Measurements from ENCODE around the gene RAB3C. TPM values are rescaled to one million over a fixed set of nuclear protein-coding genes. Genes with fewer than 3 reads are reported as not detected.
A peak's percentile ranks its signal among the peaks of the same experiment; 100 is the strongest.

The RAB3C gene
- total RNA-seq, 1 donor from 2014 or later: 0.45 TPM

DNA sequence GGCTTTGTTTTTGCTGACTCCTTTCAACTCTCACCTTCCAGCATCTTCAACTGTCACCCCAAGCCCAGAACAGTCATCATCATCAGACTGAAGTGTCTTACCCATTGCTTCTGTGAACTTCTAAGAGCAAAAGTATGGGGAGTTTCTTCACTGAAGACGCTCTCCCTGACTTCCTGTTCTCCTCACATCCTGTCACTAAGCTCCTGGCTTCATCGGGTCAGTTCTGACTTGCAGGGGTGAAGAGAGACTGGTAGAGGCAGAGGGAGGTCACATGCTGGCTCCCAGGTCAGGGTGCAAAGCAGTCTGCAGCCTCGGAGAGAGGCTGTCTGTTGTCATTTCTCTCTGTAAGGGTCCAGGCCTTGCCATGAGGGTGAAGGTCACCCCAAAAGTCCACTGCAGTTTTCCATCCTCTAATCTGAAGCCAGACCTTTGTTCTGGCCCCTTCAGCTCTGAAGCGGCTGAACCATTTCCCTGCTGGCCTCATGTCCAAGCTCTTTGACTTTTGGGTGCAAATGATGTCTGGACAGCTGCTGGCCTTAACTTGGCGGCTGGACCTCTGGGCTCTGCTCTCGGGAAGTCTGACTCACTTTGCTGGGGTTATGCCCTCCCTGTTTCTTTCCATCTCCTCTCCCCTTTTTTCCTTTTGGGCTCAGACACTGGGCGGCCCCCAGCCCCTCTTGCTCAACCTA is 305.0 kb downstream of the RAB3C start:
- Histone ChIP-seq H2AFZ (ENCODE audit: low read depth, low read length) (no peak overlapping the region), H4K20me1 (ENCODE audit: insufficient read depth, low read length) (no peaks in the 10 kb centered on the region)
- TF ChIP-seq, protein P1, sequence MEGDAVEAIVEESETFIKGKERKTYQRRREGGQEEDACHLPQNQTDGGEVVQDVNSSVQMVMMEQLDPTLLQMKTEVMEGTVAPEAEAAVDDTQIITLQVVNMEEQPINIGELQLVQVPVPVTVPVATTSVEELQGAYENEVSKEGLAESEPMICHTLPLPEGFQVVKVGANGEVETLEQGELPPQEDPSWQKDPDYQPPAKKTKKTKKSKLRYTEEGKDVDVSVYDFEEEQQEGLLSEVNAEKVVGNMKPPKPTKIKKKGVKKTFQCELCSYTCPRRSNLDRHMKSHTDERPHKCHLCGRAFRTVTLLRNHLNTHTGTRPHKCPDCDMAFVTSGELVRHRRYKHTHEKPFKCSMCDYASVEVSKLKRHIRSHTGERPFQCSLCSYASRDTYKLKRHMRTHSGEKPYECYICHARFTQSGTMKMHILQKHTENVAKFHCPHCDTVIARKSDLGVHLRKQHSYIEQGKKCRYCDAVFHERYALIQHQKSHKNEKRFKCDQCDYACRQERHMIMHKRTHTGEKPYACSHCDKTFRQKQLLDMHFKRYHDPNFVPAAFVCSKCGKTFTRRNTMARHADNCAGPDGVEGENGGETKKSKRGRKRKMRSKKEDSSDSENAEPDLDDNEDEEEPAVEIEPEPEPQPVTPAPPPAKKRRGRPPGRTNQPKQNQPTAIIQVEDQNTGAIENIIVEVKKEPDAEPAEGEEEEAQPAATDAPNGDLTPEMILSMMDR (IDR thresholded peaks at IDR 0.05; ENCODE audit: insufficient read depth, low read depth, low read length): no peak
- no peak for TF ChIP-seq EZH2 (IDR thresholded peaks at IDR 0.05; ENCODE audit: insufficient read depth, low read length)

DNA sequence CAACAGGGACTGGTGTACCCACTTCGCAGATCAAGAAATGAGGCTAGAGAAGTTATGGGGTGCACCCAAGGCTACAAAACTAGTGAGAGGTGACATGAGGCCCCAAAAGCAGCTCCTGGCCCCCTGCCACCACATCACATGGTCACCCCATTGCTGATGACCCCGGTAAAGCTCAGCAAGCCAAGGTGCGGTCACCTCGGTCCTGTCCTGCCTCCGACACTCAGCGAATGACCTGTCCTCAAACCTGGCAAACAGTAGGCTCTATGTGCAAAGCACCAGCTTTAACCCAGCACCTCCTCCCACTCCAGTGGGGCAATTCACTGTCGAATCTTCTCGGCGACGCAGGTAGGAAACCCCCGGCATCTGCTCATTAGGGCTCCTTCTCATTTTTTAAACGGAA is 307.4 kb downstream of the RAB3C start:
- Histone ChIP-seq H3K9me3 (ENCODE audit: insufficient read depth, low read depth, low read length) (no peaks in the 10 kb centered on the region), H3K4me2 (ENCODE audit: low read length) (no peak overlapping the region), H3K27ac (ENCODE audit: low read depth, low read length) (no peak overlapping the region), H4K20me1 (ENCODE audit: insufficient read depth, low read length) (no peaks in the 10 kb centered on the region), H3K79me2 (ENCODE audit: insufficient read depth, low read length) (no peaks in the 10 kb centered on the region), H3K36me3 (ENCODE audit: insufficient read depth, low read length) (no peaks in the 10 kb centered on the region), H3K4me3 (ENCODE audit: insufficient read depth, low read depth, low read length) (no peak overlapping the region), H3K4me1 (ENCODE audit: insufficient read depth, low read length) (peaks cover 18% of the 10 kb centered on the region), H3K27me3 (ENCODE audit: insufficient read depth, low read length) (no peaks in the 10 kb centered on the region), H3K9ac (ENCODE audit: low read length) (no peak overlapping the region), H2AFZ (ENCODE audit: low read depth, low read length) (no peak overlapping the region)
- Mint-ChIP-seq H3K27ac (ENCODE audit: unreplicated experiment) (peak overlapping the region; percentile 5), H3K36me3 (ENCODE audit: low read depth, unreplicated experiment) (no peaks in the 10 kb centered on the region), H3K4me3 (ENCODE audit: unreplicated experiment) (no peak overlapping the region), H3K9me3 (ENCODE audit: unreplicated experiment) (peaks cover 3% of the 10 kb centered on the region), H3K27me3 (ENCODE audit: low read depth, unreplicated experiment) (peaks cover 3% of the 10 kb centered on the region), H3K4me1 (ENCODE audit: low read depth, unreplicated experiment) (peaks cover 14% of the 10 kb centered on the region)
- no peak for DNase-seq (ENCODE audit: low read depth)
- no peak for FAIRE-seq
- TF ChIP-seq EZH2 (IDR thresholded peaks at IDR 0.05; ENCODE audit: insufficient read depth, low read length): no peak
- TF ChIP-seq, protein P1 (IDR thresholded peaks at IDR 0.05; ENCODE audit: insufficient read depth, low read depth, low read length): no peak

More for the DNA sequence above, 305.0 kb downstream of the RAB3C start:
- Histone ChIP-seq H3K79me2 (ENCODE audit: insufficient read depth, low read length) (no peaks in the 10 kb centered on the region), H3K9ac (ENCODE audit: low read length) (no peak overlapping the region), H3K36me3 (ENCODE audit: insufficient read depth, low read length) (no peaks in the 10 kb centered on the region), H3K27me3 (ENCODE audit: insufficient read depth, low read length) (no peaks in the 10 kb centered on the region), H3K9me3 (ENCODE audit: insufficient read depth, low read depth, low read length) (no peaks in the 10 kb centered on the region), H3K4me1 (ENCODE audit: insufficient read depth, low read length) (peaks cover 18% of the 10 kb centered on the region), H3K4me3 (ENCODE audit: insufficient read depth, low read depth, low read length) (no peak overlapping the region), H3K27ac (ENCODE audit: low read depth, low read length) (no peak overlapping the region), H3K4me2 (ENCODE audit: low read length) (no peak overlapping the region)
- Mint-ChIP-seq H3K27me3 (ENCODE audit: low read depth, unreplicated experiment) (no peaks in the 10 kb centered on the region), H3K4me3 (ENCODE audit: unreplicated experiment) (no peak overlapping the region), H3K4me1 (ENCODE audit: low read depth, unreplicated experiment) (peaks cover 14% of the 10 kb centered on the region), H3K27ac (ENCODE audit: unreplicated experiment) (no peak overlapping the region), H3K36me3 (ENCODE audit: low read depth, unreplicated experiment) (no peaks in the 10 kb centered on the region), H3K9me3 (ENCODE audit: unreplicated experiment) (peaks cover 5% of the 10 kb centered on the region)
- FAIRE-seq: no peak
- no peak for DNase-seq (ENCODE audit: low read depth)

DNA sequence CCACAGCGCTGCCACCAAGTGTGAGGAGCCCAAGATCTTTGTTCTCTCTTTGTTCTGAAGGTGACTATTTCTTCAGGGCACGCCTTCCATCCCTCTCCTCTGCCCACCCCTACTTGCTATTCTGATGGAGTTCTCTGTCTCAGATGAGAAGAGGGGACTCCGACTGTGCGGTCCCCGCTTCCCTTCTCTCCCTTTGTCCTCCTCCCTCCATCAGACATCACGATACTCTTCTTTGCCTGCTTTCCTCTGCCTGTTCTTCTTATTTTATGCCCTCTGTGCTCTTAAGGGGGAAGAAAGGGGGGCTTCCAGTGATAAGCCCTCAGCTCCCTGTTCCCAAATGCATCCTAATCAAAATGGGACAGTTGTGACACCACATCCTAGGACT is 307.8 kb downstream of the RAB3C start:
- Histone ChIP-seq H2AFZ (ENCODE audit: low read depth, low read length) (peak overlapping the region; percentile 44), H3K27ac (ENCODE audit: low read depth, low read length) (peak overlapping the region; percentile 75), H3K27me3 (ENCODE audit: insufficient read depth, low read length) (no peaks in the 10 kb centered on the region), H3K9ac (ENCODE audit: low read length) (peak overlapping the region; percentile 80), H3K4me3 (ENCODE audit: insufficient read depth, low read depth, low read length) (no peak overlapping the region), H3K36me3 (ENCODE audit: insufficient read depth, low read length) (no peaks in the 10 kb centered on the region), H3K79me2 (ENCODE audit: insufficient read depth, low read length) (no peaks in the 10 kb centered on the region), H3K9me3 (ENCODE audit: insufficient read depth, low read depth, low read length) (no peaks in the 10 kb centered on the region), H3K4me2 (ENCODE audit: low read length) (peak overlapping the region; percentile 91), H3K4me1 (ENCODE audit: insufficient read depth, low read length) (peaks cover 18% of the 10 kb centered on the region), H4K20me1 (ENCODE audit: insufficient read depth, low read length) (no peaks in the 10 kb centered on the region)
- peaks cover 14% of the 10 kb centered on the region for H3K4me1 Mint-ChIP-seq (ENCODE audit: low read depth, unreplicated experiment)
- H3K9me3 Mint-ChIP-seq (ENCODE audit: unreplicated experiment): peaks cover 3% of the 10 kb centered on the region
- H3K27ac Mint-ChIP-seq (ENCODE audit: unreplicated experiment): peak overlapping the region; percentile 95
- H3K27me3 Mint-ChIP-seq (ENCODE audit: low read depth, unreplicated experiment): peaks cover 3% of the 10 kb centered on the region
- no peak for TF ChIP-seq EZH2 (IDR thresholded peaks at IDR 0.05; ENCODE audit: insufficient read depth, low read length)
- TF ChIP-seq, protein P1 (IDR thresholded peaks at IDR 0.05; ENCODE audit: insufficient read depth, low read depth, low read length): no peak
- H3K36me3 Mint-ChIP-seq (ENCODE audit: low read depth, unreplicated experiment): no peaks in the 10 kb centered on the region
- no peak overlapping the region for H3K4me3 Mint-ChIP-seq (ENCODE audit: unreplicated experiment)
- FAIRE-seq (no peak), DNase-seq (ENCODE audit: low read depth) (no peak)
